ACC112 (cell line): Measurements from ENCODE around the gene UBA3.

Experiments
- H2AFZ ChIP-seq: fragments of 200-600 bp; sonication (generic); one replicate; pipeline ENCODE4 v1.6.0; 2017; ENCODE audit warnings: antibody characterized with exemption, low read length; ENCODE audit not compliant: unreplicated experiment
- H3K27ac ChIP-seq: fragments of 200-600 bp; sonication (generic); 2 replicates; pipeline ENCODE4 v1.5.1; 2014; ENCODE audit warnings: low read depth, mild to moderate bottlenecking, antibody characterized with exemption, low read length, moderate library complexity
- H3K27me3 ChIP-seq: fragments of 200-600 bp; sonication (generic); 2 replicates; pipeline ENCODE4 v1.6.1; 2014; ENCODE audit warnings: mild to moderate bottlenecking, antibody characterized with exemption, low read length, moderate library complexity, mixed read lengths; ENCODE audit not compliant: insufficient read depth
- H3K36me3 ChIP-seq: fragments of 200-600 bp; sonication (generic); 2 replicates; pipeline ENCODE4 v1.6.1; 2016; ENCODE audit warnings: mild to moderate bottlenecking, antibody characterized with exemption, low read length, moderate library complexity, mixed read lengths; ENCODE audit not compliant: insufficient read depth
- H3K4me1 ChIP-seq: fragments of 200-600 bp; sonication (generic); one replicate; pipeline ENCODE4 v1.6.1; 2016; ENCODE audit warnings: low read length, mixed read lengths; ENCODE audit not compliant: insufficient read depth, unreplicated experiment, control insufficient read depth
- H3K4me3 ChIP-seq: fragments of 200-600 bp; sonication (generic); 2 replicates; pipeline ENCODE4 v1.5.1; 2014; ENCODE audit warnings: mild to moderate bottlenecking, low read depth, low read length
- H3K79me2 ChIP-seq: fragments of 200-600 bp; sonication (generic); one replicate; pipeline ENCODE4 v1.6.0; 2016; ENCODE audit warnings: low read length; ENCODE audit not compliant: control insufficient read depth, unreplicated experiment, insufficient read depth

UBA3 gene

GRCh38 chr3:69080233-69080920 is at the start of gene UBA3:
Gene UBA3, minus strand, starts transcription at chr3:69080365. Its CDS starts 12 bp downstream, at chr3:69080353.
- peak within 1 kb of the TSS; percentile 52 for H2AFZ ChIP-seq
- H3K27ac ChIP-seq, result no peak within 1 kb of the TSS; the same call in none of the 2 replicates
- H3K79me2 ChIP-seq, result peaks cover 39% of the 10 kb centered on the region

GRCh38 chr3:69129531-69129930 is 49.4 kb upstream of the UBA3 start:
- no peak overlapping the region for H2AFZ ChIP-seq
- no peaks in the 10 kb centered on the region for H3K79me2 ChIP-seq
- H3K4me1 ChIP-seq, result no peaks in the 10 kb centered on the region
- no peaks in the 10 kb centered on the region for H3K36me3 ChIP-seq
- no peak overlapping the region for H3K4me3 ChIP-seq
- no peaks in the 10 kb centered on the region for H3K27me3 ChIP-seq
- H3K27ac ChIP-seq, result no peak overlapping the region

More at GRCh38 chr3:69080233-69080920, at the start of gene UBA3:
- Histone ChIP-seq H3K27me3 (no peaks in the 10 kb centered on the region), H3K4me3 (peak within 1 kb of the TSS; percentile 95), H3K36me3 (no peaks in the 10 kb centered on the region), H3K4me1 (peaks cover 45% of the 10 kb centered on the region)

GRCh38 chr3:69128509-69128908 is 48.3 kb upstream of the UBA3 start:
- H3K27ac ChIP-seq, result no peak overlapping the region
- no peaks in the 10 kb centered on the region for H3K36me3 ChIP-seq
- H3K27me3 ChIP-seq, result no peaks in the 10 kb centered on the region
- no peak overlapping the region for H2AFZ ChIP-seq
- H3K4me3 ChIP-seq, result no peak overlapping the region
- no peaks in the 10 kb centered on the region for H3K79me2 ChIP-seq
- H3K4me1 ChIP-seq, result no peaks in the 10 kb centered on the region

DNA sequence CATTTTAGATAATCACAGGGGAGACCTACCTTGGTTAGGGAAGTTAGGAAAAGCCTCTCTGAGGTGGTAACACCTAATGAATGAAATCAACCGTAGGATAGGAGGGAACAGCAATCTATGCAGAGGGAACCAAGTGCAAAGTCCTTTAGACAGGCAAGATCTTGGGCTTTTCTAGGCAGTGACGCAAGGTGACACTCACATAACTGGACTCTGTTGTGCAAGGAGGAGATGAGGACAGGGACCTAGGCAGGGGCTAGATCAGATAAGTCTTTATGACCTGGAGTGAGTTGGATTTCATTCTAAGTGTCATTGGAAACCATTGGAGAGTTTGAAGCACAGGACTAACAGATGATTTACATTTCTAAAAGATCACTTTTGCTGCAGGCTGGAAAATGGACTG is 46.8 kb upstream of the UBA3 start:
- Histone ChIP-seq H3K79me2 (no peaks in the 10 kb centered on the region), H3K4me1 (no peaks in the 10 kb centered on the region), H3K4me3 (no peak overlapping the region), H3K36me3 (no peaks in the 10 kb centered on the region), H3K27ac (no peak overlapping the region), H2AFZ (no peak overlapping the region), H3K27me3 (no peaks in the 10 kb centered on the region)

DNA sequence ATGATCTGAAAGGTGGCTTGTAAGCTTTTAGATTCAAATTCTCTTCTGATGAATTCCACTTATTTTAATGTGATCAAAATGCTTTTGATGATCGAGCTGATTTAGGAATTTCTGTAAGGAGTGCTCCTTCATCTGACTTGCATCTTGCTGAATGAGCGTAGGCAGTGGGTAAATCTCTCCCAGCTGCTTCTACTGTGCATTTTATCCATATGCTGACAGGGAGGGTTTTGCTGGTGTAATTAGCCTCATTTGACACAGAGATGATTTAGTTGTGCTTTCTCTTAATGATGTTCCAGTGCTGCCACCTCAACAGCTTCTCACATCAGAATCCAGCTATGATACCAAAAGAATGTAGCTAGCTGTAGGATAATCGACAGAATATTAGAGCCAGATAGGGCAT is 46.1 kb upstream of the UBA3 start:
- Histone ChIP-seq H3K4me3 (no peak overlapping the region), H3K27ac (no peak overlapping the region), H3K27me3 (no peaks in the 10 kb centered on the region)

DNA sequence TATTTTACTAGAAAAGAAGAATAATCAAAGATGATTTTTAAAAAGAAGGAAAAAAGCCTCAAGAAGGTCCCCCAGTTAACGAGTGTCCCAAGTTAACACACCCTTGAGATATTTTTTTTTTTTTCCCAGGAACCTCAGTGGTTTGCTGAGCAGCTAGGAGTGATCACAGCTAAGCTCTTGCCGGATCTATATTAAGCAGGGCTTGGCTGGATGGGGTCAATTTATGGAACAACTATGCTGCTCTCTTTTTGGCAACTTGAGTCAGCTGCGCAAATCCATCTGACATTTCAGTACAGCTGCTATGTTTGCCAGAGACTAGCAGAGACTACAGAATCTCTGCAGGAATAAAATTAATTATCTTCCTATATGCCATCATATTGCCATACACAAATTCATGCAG is 42.2 kb upstream of the UBA3 start, which contains the start of gene LMOD3:
Gene LMOD3 (minus strand): TSS at position 193 of the 400 bp plus-strand sequence. CDS start 209 bp downstream, outside the sequence.
- H2AFZ ChIP-seq, result no peak within 1 kb of the TSS

More for the DNA sequence above, 46.1 kb upstream of the UBA3 start:
- no peaks in the 10 kb centered on the region for H3K4me1 ChIP-seq
- H3K79me2 ChIP-seq, result no peaks in the 10 kb centered on the region
- H2AFZ ChIP-seq, result no peak overlapping the region
- no peaks in the 10 kb centered on the region for H3K36me3 ChIP-seq

DNA sequence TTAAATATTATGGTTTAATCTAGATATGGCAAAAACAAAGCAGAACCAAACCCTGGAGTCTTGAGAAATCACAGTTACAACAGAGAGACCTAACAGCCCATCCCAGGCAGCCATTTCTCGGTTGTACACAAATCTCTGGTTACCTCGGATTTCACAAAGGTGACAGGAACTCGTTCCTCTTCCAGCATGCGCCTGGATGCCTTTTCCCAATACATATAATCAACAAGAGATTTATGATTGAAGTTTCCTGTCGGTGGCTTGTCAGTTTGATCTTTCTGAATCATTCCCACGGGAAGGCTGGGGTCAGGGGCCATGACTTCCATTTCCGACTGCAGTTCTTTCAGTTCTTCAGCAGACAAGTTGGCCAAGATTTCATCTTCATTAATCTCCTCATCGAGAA is 41.8 kb upstream of the UBA3 start:
- H3K79me2 ChIP-seq, result no peaks in the 10 kb centered on the region
- no peak overlapping the region for H2AFZ ChIP-seq
- H3K27ac ChIP-seq, result no peak overlapping the region
- no peaks in the 10 kb centered on the region for H3K36me3 ChIP-seq
- no peaks in the 10 kb centered on the region for H3K4me1 ChIP-seq
- H3K4me3 ChIP-seq, result no peak overlapping the region
- no peaks in the 10 kb centered on the region for H3K27me3 ChIP-seq

More for the DNA sequence above, 42.2 kb upstream of the UBA3 start, which contains the start of gene LMOD3:
- H3K4me1 ChIP-seq, result no peaks in the 10 kb centered on the region
- no peaks in the 10 kb centered on the region for H3K79me2 ChIP-seq
- no peak within 1 kb of the TSS for H3K4me3 ChIP-seq
- H3K27ac ChIP-seq, result no peak within 1 kb of the TSS
- H3K36me3 ChIP-seq, result no peaks in the 10 kb centered on the region
- no peaks in the 10 kb centered on the region for H3K27me3 ChIP-seq

DNA sequence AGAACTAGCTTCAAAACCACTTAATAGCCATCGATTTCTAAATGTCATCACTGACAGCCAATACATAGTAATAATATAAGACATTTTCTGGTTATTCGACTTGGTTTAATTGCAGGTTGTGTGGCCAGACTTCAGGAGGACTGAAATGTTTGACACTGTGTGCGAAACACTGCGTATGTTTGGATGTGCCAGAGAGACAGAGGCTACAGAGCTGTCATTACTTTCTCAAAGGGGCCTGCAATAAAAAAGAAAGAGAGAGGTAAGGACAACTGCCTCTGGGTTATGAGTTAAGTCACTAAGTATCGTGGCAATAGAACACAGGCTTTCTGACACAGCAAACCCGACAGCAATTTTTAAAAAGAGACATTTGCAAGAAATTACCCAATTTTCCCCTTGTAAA is 41.3 kb upstream of the UBA3 start:
- Histone ChIP-seq H3K4me3 (no peak overlapping the region), H3K27ac (no peak overlapping the region), H2AFZ (no peak overlapping the region), H3K79me2 (no peaks in the 10 kb centered on the region), H3K27me3 (no peaks in the 10 kb centered on the region), H3K4me1 (no peaks in the 10 kb centered on the region), H3K36me3 (no peaks in the 10 kb centered on the region)

DNA sequence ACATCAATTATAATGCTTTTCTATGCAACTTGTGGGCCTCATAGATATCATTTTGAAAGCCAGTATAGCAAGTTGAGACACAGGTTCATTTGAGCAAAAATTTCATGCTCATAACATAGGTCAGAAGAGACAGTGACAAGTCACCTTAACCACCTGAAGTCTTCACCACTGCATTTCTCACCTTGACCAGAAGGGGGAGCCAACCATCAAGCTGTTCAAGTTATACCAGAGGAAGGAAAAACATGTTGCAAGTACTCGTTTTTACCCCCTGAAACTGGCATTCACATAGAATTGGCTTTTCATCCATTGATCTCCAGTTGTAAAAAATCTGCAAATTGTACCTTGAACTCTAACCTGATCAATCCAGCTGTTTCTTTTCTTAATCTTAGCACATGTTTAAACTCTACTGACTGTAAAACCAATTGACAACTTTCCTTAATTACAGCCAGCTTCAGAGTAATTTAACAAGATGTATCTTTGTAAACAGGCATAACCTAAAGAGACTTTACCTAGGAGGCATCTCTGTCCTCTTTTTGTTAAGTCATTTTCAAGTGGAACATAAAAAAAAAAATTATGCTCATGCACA is 40.8 kb upstream of the UBA3 start:
- Histone ChIP-seq H3K4me1 (peaks cover 4% of the 10 kb centered on the region), H3K36me3 (no peaks in the 10 kb centered on the region), H3K4me3 (no peak overlapping the region), H2AFZ (no peak overlapping the region), H3K27ac (no peak overlapping the region), H3K79me2 (no peaks in the 10 kb centered on the region), H3K27me3 (no peaks in the 10 kb centered on the region)

- no peaks in the 10 kb centered on the region for H3K36me3 ChIP-seq
These were observed 39.5 kb upstream of the UBA3 start for GRCh38 chr3:69119681-69120080.

DNA sequence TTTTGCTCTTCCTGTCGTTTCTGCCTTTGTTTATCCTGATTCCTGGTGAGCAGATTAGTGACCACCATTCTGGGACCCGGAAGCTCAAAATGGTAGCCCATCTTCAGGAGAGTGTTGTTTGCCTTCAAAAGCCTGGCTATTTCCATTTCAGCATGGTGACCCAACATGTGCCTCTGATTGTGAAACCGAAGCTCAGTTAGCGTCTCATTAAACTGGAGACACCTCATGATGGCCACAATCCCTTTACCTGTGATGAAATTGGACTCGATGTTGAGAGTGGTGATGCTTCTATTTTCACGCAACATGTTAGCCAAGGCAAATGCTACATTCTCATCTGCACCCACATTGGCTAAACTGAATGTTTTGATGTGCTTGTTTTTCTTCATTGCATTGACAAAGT is 39.0 kb upstream of the UBA3 start:
- H3K79me2 ChIP-seq, result no peaks in the 10 kb centered on the region
- no peaks in the 10 kb centered on the region for H3K27me3 ChIP-seq
- H2AFZ ChIP-seq, result no peak overlapping the region
- H3K4me3 ChIP-seq, result no peak overlapping the region
- H3K4me1 ChIP-seq, result peaks cover 11% of the 10 kb centered on the region
- H3K36me3 ChIP-seq, result no peaks in the 10 kb centered on the region
- H3K27ac ChIP-seq, result no peak overlapping the region

More at GRCh38 chr3:69119681-69120080, 39.5 kb upstream of the UBA3 start:
- Histone ChIP-seq H3K4me1 (peaks cover 11% of the 10 kb centered on the region), H3K27ac (no peak overlapping the region), H2AFZ (no peak overlapping the region), H3K4me3 (no peak overlapping the region), H3K27me3 (no peaks in the 10 kb centered on the region), H3K79me2 (no peaks in the 10 kb centered on the region)
